MM.1S (cell line): Measurements from ENCODE around the gene SEC24D.

Experiments
- DNase-seq: peaks from one replicate; pipeline ENCODE4 v3.0.0-alpha.2; 2015
- H2AFZ ChIP-seq: fragments of 300-600 bp; sonication (generic); 2 replicates; pipeline ENCODE4 v1.6.0; 2016; ENCODE audit warnings: antibody characterized with exemption, low read length
- H3F3A ChIP-seq: fragments of 300-600 bp; sonication (generic); 2 replicates; pipeline ENCODE4 v1.6.1; 2016; ENCODE audit warnings: mild to moderate bottlenecking, antibody characterized with exemption, low read length, moderate library complexity, mixed read lengths; ENCODE audit not compliant: insufficient read depth
- H3K27ac ChIP-seq: fragments of 300-600 bp; sonication (generic); 2 replicates; pipeline ENCODE4 v1.5.1; 2016; ENCODE audit warnings: mild to moderate bottlenecking, low read length
- H3K27me3 ChIP-seq: fragments of 300-600 bp; sonication (generic); replicated peaks from 2 replicates; pipeline ENCODE4 v1.6.0; 2016; ENCODE audit warnings: low read length; ENCODE audit not compliant: insufficient read depth
- H3K36me3 ChIP-seq: fragments of 300-600 bp; sonication (generic); replicated peaks from 2 replicates; pipeline ENCODE4 v1.6.1; 2016; ENCODE audit warnings: mild to moderate bottlenecking, low read length, mixed read lengths; ENCODE audit not compliant: insufficient read depth
- H3K4me1 ChIP-seq: fragments of 300-600 bp; sonication (generic); 2 replicates; pipeline ENCODE4 v1.6.1; 2016; ENCODE audit warnings: low read length, mixed read lengths
- H3K4me2 ChIP-seq: fragments of 300-600 bp; sonication (generic); 2 replicates; pipeline ENCODE4 v1.6.0; 2016; ENCODE audit warnings: low read depth, low read length
- H3K4me3 ChIP-seq: fragments of 300-600 bp; sonication (generic); 2 replicates; pipeline ENCODE4 v1.5.1; 2016; ENCODE audit warnings: low read length, mixed read lengths
- H3K79me2 ChIP-seq: fragments of 300-600 bp; sonication (generic); 2 replicates; pipeline ENCODE4 v1.6.1; 2016; ENCODE audit warnings: mixed run types, low read length, mixed read lengths
- H3K9ac ChIP-seq: fragments of 300-600 bp; sonication (generic); 2 replicates; pipeline ENCODE4 v1.6.1; 2016; ENCODE audit warnings: low read length, mixed read lengths
- H3K9me2 ChIP-seq: fragments of 300-600 bp; sonication (generic); replicated peaks from 2 replicates; pipeline ENCODE4 v1.6.1; 2016; ENCODE audit warnings: mild to moderate bottlenecking, low read length, mixed read lengths; ENCODE audit not compliant: insufficient read depth
- H3K9me3 ChIP-seq: fragments of 300-600 bp; sonication (generic); replicated peaks from 2 replicates; pipeline ENCODE4 v1.6.1; 2016; ENCODE audit warnings: mild to moderate bottlenecking, low read length, mixed read lengths; ENCODE audit not compliant: insufficient read depth
- H4K20me1 ChIP-seq: fragments of 300-600 bp; sonication (generic); 2 replicates; pipeline ENCODE4 v1.6.1; 2016; ENCODE audit warnings: mild to moderate bottlenecking, low read length, moderate library complexity, mixed read lengths; ENCODE audit not compliant: insufficient read depth
- EZH2 ChIP-seq: fragments of 300-600 bp; sonication (generic); optimal IDR thresholded peaks from 2 replicates; pipeline ENCODE3; 2017; ENCODE audit warnings: low read depth, mild to moderate bottlenecking, antibody characterized with exemption, low read length, mixed read lengths
- EZH2phosphoT487 ChIP-seq: fragments of 300-600 bp; sonication (generic); IDR thresholded peaks from 2 replicates; pipeline ENCODE4 v1.6.1; 2018; ENCODE audit warnings: antibody characterized with exemption, low read length
- TF ChIP-seq, protein P1 (sequence below): fragments of 300-600 bp; sonication (generic); IDR thresholded peaks from 2 replicates; pipeline ENCODE4 v1.5.1; 2016; ENCODE audit warnings: antibody characterized with exemption, low read length, mixed read lengths

Gene SEC24D

GRCh38 chr4:118760493-118760892, 75.4 kb downstream of the SEC24D start:
- Histone ChIP-seq H3K9me3 (no peaks in the 10 kb centered on the region), H3K79me2 (peaks cover 27% of the 10 kb centered on the region), H3K9ac (peak overlapping the region; percentile 43), H3K27ac (peak overlapping the region; percentile 92), H3F3A (peaks cover 28% of the 10 kb centered on the region), H3K36me3 (peaks cover 17% of the 10 kb centered on the region; the same call in 1 of the 2 replicates), H3K4me3 (peak overlapping the region; percentile 41), H2AFZ (no peak overlapping the region), H3K4me1 (peaks cover 31% of the 10 kb centered on the region), H3K4me2 (peak overlapping the region; percentile 77), H3K27me3 (no peaks in the 10 kb centered on the region), H3K9me2 (no peaks in the 10 kb centered on the region), H4K20me1 (no peaks in the 10 kb centered on the region)
- TF ChIP-seq, protein P1, sequence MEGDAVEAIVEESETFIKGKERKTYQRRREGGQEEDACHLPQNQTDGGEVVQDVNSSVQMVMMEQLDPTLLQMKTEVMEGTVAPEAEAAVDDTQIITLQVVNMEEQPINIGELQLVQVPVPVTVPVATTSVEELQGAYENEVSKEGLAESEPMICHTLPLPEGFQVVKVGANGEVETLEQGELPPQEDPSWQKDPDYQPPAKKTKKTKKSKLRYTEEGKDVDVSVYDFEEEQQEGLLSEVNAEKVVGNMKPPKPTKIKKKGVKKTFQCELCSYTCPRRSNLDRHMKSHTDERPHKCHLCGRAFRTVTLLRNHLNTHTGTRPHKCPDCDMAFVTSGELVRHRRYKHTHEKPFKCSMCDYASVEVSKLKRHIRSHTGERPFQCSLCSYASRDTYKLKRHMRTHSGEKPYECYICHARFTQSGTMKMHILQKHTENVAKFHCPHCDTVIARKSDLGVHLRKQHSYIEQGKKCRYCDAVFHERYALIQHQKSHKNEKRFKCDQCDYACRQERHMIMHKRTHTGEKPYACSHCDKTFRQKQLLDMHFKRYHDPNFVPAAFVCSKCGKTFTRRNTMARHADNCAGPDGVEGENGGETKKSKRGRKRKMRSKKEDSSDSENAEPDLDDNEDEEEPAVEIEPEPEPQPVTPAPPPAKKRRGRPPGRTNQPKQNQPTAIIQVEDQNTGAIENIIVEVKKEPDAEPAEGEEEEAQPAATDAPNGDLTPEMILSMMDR: no peak
- TF ChIP-seq EZH2phosphoT487 (no peak), EZH2 (no peak)
- DNase-seq: peak; percentile 86

DNA sequence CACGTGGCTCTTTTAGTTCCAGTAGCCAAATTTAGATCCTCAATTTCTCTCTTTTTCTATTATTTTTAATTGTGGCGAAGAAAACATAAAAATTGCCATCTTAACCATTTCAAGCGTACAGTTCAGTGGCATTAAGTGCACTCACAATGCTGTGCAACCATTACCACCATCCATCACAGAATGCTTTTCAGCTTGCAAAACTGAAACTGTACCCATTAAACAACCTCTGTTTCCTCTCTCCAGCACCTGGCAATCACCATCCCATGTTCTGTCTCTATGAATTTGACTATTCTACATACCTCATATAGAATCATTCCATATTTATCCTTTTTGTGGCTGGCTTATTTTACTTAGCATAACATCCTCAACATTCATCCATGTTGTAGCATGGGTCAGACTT, 75.8 kb downstream of the SEC24D start:
- peak overlapping the region; percentile 77 for H3K4me2 ChIP-seq
- DNase-seq: peak; percentile 59
- peak overlapping the region; percentile 41 for H3K4me3 ChIP-seq
- peaks cover 19% of the 10 kb centered on the region; the same call in 1 of the 2 replicates for H3K36me3 ChIP-seq
- H4K20me1 ChIP-seq: no peaks in the 10 kb centered on the region
- no peak for TF ChIP-seq EZH2
- TF ChIP-seq, protein P1: no peak
- TF ChIP-seq EZH2phosphoT487: no peak
- H3K9me2 ChIP-seq: no peaks in the 10 kb centered on the region
- no peak overlapping the region for H2AFZ ChIP-seq
- peaks cover 28% of the 10 kb centered on the region for H3K79me2 ChIP-seq
- H3K4me1 ChIP-seq: peaks cover 31% of the 10 kb centered on the region
- peak overlapping the region; percentile 37 for H3K9ac ChIP-seq
- H3F3A ChIP-seq: peaks cover 28% of the 10 kb centered on the region
- no peaks in the 10 kb centered on the region for H3K27me3 ChIP-seq
- no peaks in the 10 kb centered on the region for H3K9me3 ChIP-seq
- H3K27ac ChIP-seq: peak overlapping the region; percentile 92

- Histone ChIP-seq H3K4me1 (peaks cover 31% of the 10 kb centered on the region), H2AFZ (no peak overlapping the region), H4K20me1 (no peaks in the 10 kb centered on the region), H3K27ac (peak overlapping the region; percentile 92), H3K4me3 (peak overlapping the region; percentile 41), H3K9me3 (no peaks in the 10 kb centered on the region), H3K27me3 (no peaks in the 10 kb centered on the region), H3K4me2 (peak overlapping the region; percentile 77), H3K9me2 (no peaks in the 10 kb centered on the region), H3K79me2 (peaks cover 28% of the 10 kb centered on the region), H3F3A (peaks cover 28% of the 10 kb centered on the region), H3K36me3 (peaks cover 15% of the 10 kb centered on the region; the same call in 1 of the 2 replicates), H3K9ac (peak overlapping the region; percentile 37; the same call in 1 of the 2 replicates)
- no peak for DNase-seq
- TF ChIP-seq EZH2: no peak
- TF ChIP-seq, protein P1: no peak
- TF ChIP-seq EZH2phosphoT487: no peak
Measured at GRCh38 chr4:118759481-118759880, 76.4 kb downstream of the SEC24D start.
